H1 (cell line): ENCODE measurements around the gene POU6F2. TPM values are rescaled to one million over a fixed set of nuclear protein-coding genes. Genes with fewer than 3 reads are reported as not detected.

Experiments used
- BACH1 ChIP-seq: IDR thresholded peaks from 2 replicates; pipeline ENCODE4 v1.6.1; 2012; ENCODE audit warnings: low read length, improper control_type of control experiment
- JUN ChIP-seq: IDR thresholded peaks from 2 replicates; pipeline ENCODE4 v1.6.1; 2011; ENCODE audit warnings: low read depth, mild to moderate bottlenecking, improper control_type of control experiment, low read length
- KDM5A ChIP-seq: fragments of 200-600 bp; IDR thresholded peaks from 2 replicates; pipeline ENCODE4 v1.7.1; 2012; ENCODE audit warnings: mild to moderate bottlenecking, low read length, inconsistent platforms, mixed read lengths
- RFX5 ChIP-seq: IDR thresholded peaks from 2 replicates; pipeline ENCODE4 v1.6.1; 2011; ENCODE audit warnings: low read depth, low read length, improper control_type of control experiment, borderline replicate concordance
- polyA plus RNA-seq, 7 experiments: library from polyadenylated mRNA; depleted of rRNA in 3 of 7; stranded (reverse) in 5 of 7; unstranded in 2 of 7; fragments of >200 nt in 5 of 7; fragments of 200-250 nt in 2 of 7; gene quantifications; 1 replicate in 5 of 7; 2 replicates in 1 of 7; 4 replicates in 1 of 7; pipeline versions ENCODE4 v1.2.1 to v1.2.3, GENCODE V29; 2011 to 2013; ENCODE audit warnings: missing spikeins in 2 of 7, mixed read lengths in 2 of 7
- total RNA-seq: library from RNA; stranded (reverse); fragmentation: NEBNext Ultra II Directional; extraction: Animal tissue kit (Norgen Biotek cat#: 25700); gene quantifications from 2 replicates; pipeline ENCODE4 v1.2.1, GENCODE V29; 2021
- TF ChIP-seq, protein P1 (sequence below): IDR thresholded peaks from 2 replicates; pipeline ENCODE4 v1.6.1; 2012; ENCODE audit warnings: low read length, inconsistent platforms

POU6F2 gene
- total and polyA plus RNA-seq, 2 of the 8 experiments (the other 6 are each of a cell fraction or from before 2014, with no cell fraction given), result 1.1 to 2.0 TPM

DNA sequence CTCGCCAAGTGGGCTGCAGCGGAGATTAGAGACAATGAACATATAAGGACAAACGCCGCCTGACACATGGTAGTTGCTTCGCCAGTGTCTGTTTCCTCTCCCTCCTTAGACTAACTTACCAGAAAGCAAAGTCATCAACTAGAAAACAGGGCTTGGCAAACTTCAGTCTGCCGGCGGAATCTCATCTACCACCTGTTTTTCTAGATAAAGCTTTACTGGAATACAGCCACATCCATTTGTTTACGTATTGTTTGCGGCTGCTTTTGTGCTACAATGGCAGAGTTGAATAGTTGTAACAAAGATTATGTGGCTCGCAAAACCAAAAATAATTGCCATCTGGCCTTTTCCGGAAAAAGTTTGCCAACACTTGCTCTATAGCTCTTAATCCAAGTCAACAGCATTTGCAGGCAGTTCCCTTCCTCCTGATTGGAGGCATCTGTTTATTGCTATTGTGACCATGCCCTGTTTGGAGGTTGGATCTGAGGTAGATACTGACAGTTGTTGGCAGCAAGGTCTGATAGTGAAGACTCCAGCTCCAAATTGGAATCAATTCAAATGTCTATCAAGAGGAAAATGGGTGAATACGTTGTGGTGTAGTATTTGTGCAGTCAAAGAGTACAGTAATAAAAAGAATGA is 260.6 kb downstream of the POU6F2 start (continued):
- TF ChIP-seq, protein P1, sequence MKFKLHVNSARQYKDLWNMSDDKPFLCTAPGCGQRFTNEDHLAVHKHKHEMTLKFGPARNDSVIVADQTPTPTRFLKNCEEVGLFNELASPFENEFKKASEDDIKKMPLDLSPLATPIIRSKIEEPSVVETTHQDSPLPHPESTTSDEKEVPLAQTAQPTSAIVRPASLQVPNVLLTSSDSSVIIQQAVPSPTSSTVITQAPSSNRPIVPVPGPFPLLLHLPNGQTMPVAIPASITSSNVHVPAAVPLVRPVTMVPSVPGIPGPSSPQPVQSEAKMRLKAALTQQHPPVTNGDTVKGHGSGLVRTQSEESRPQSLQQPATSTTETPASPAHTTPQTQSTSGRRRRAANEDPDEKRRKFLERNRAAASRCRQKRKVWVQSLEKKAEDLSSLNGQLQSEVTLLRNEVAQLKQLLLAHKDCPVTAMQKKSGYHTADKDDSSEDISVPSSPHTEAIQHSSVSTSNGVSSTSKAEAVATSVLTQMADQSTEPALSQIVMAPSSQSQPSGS, result no peak
- no peak for TF ChIP-seq KDM5A
- no peak for TF ChIP-seq BACH1
- no peak for TF ChIP-seq JUN
- TF ChIP-seq RFX5, result no peak
